A673 (cell line): ENCODE measurements around the gene GMDS.

ENCODE experiments used
- EZH2 ChIP-seq: fragments of 200-600 bp; sonication (generic); IDR thresholded peaks from 2 replicates; pipeline ENCODE4 v1.6.1; 2017; ENCODE audit warnings: borderline replicate concordance, low read depth, mild to moderate bottlenecking, mixed read lengths, antibody characterized with exemption, low read length; ENCODE audit not compliant: poor library complexity, severe bottlenecking
- TF ChIP-seq, protein P1 (sequence below): fragments of 300-800, 200-600 bp; sonication (generic); conservative IDR thresholded peaks from 2 replicates; pipeline ENCODE4 v1.5.1; 2017; ENCODE audit warnings: low read depth, mild to moderate bottlenecking, antibody characterized with exemption, low read length, moderate library complexity, mixed read lengths

DNA sequence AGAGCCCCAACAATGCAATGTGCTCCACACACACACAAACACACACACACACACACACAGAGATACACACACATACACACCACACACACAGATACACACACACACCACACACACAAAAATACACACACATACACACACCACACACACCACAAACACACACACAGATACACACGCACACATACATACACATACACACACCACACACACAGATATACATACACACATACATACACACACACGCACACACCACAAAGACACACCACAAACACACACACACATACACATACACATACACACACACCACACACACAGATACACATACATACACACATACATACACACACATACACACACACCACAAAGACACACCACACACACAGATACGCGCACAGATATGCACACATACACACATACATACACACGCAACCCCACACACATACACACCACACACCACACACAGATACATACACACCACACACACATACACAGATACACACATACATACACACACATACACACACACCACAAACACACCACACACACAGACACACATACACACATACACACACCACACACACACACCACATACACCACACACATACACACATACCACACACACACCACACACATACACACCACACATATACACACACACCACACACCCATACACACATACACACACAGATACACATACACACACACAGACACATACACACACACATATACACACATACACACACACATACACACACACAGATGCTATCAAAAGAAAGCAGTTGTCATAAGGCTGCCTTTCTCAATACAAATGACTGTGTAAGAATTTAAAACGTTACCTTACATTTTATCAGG, 507.7 kb downstream of the GMDS start:
- TF ChIP-seq, protein P1, sequence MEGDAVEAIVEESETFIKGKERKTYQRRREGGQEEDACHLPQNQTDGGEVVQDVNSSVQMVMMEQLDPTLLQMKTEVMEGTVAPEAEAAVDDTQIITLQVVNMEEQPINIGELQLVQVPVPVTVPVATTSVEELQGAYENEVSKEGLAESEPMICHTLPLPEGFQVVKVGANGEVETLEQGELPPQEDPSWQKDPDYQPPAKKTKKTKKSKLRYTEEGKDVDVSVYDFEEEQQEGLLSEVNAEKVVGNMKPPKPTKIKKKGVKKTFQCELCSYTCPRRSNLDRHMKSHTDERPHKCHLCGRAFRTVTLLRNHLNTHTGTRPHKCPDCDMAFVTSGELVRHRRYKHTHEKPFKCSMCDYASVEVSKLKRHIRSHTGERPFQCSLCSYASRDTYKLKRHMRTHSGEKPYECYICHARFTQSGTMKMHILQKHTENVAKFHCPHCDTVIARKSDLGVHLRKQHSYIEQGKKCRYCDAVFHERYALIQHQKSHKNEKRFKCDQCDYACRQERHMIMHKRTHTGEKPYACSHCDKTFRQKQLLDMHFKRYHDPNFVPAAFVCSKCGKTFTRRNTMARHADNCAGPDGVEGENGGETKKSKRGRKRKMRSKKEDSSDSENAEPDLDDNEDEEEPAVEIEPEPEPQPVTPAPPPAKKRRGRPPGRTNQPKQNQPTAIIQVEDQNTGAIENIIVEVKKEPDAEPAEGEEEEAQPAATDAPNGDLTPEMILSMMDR: no peak
- TF ChIP-seq EZH2: no peak
